ENCODE data around the gene FOXP1. TPM values are rescaled to one million over a fixed set of nuclear protein-coding genes. Genes with fewer than 3 reads are reported as not detected.

Gene FOXP1
- total and polyA plus RNA-seq, 8 donors: 95.1 to 143 (median 123) TPM

DNA sequence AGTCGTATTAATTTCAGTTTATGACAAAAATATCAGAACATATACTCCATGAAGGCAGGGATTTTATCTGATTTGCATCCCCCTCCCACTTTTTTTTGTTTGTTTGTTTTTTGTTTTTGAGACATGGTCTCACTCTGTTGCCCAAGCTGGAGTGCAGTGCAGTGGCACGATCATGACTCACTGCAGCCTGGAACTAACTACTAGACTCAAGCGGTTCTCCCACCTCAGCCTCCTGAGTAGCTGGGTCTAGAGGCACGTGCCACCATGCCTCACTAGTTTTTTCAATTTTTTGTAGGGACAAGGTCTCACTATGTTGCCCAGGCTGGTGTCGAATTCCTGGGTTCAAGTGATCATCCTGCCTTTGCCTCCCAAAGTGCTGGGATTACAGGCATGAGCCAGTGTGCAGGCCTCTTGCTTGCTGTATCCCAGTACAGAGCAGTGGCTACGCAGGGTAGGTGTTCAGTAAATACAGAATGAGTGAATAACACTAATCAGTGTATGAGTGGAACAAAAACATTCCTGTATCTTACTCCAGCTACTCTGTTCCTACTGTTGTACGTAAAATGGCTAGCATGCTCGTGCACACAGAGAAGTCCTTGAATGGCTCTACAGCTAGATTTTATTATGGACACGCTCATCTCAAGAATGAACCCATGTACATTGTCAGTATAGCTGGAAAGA lies 272.4 kb downstream of the FOXP1 start:
- Histone ChIP-seq H3K9me3 (no peaks in the 10 kb centered on the region), H3K36me3 (no peaks in the 10 kb centered on the region), H3K4me1 (peaks cover 0 to 27% of the 10 kb centered on the region in 2 donors), H3K27ac (no peak overlapping the region), H3K4me3 (no peak overlapping the region), H3K27me3 (no peaks in the 10 kb centered on the region)
- TF ChIP-seq CTCF (IDR thresholded peaks at IDR 0.05): no peak
- peak; percentile 4 for ATAC-seq
- intact Hi-C loops (cut with DNase I): loop anchor here in 1 of 2 donors (10.0 kb wide), 1 partner anchor 274 kb away; the partner anchor contains the start of gene FOXP1
- no peak for DNase-seq

- H3K9me3 ChIP-seq: no peaks in the 10 kb centered on the region
- intact Hi-C loops (cut with DNase I): loop anchor here in 1 of 2 donors (10.0 kb wide), 1 partner anchor 274 kb away; the partner anchor contains the start of gene FOXP1
- ATAC-seq (no peak), DNase-seq (peak in 1 of 4 donors; percentile 26)
- H3K36me3 ChIP-seq: no peaks in the 10 kb centered on the region
- H3K27ac ChIP-seq: peak overlapping the region in 1 of 2 donors; percentile 13
- no peak for TF ChIP-seq CTCF (IDR thresholded peaks at IDR 0.05)
- H3K4me3 ChIP-seq: no peak overlapping the region
- no peaks in the 10 kb centered on the region for H3K27me3 ChIP-seq
- H3K4me1 ChIP-seq: peaks cover 0 to 32% of the 10 kb centered on the region in 2 donors
These were observed 273.1 kb downstream of the FOXP1 start for GRCh38 chr3:71310359-71310979.

DNA sequence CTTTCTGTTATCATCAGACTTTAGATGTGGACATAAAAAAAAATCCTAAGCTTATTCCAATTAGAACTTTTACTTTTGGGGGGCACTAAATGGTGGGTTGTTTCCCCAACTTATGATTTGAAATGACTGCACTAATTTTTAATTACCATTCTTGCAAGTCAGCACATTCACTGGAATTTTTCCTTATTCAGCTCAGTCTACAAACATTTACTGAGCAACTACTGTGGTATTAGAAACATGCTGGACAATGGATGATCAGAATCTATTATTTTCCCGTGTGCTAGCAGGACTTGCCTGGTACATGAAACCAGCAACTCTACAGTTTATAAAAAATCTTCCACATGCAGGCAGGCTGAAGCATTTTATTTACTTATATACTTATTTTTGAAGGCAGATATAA lies 273.6 kb downstream of the FOXP1 start:
- intact Hi-C loops (cut with DNase I): loop anchor here in 1 of 2 donors (10.0 kb wide), 1 partner anchor 275 kb away; the partner anchor contains the start of gene FOXP1
- no peak for TF ChIP-seq CTCF (IDR thresholded peaks at IDR 0.05)
- ATAC-seq (no peak), DNase-seq (no peak)
- no peaks in the 10 kb centered on the region for H3K9me3 ChIP-seq
- no peaks in the 10 kb centered on the region for H3K27me3 ChIP-seq
- H3K4me1 ChIP-seq: peaks cover 0 to 36% of the 10 kb centered on the region in 2 donors
- H3K27ac ChIP-seq: no peak overlapping the region
- H3K36me3 ChIP-seq: no peaks in the 10 kb centered on the region
- no peak overlapping the region for H3K4me3 ChIP-seq

DNA sequence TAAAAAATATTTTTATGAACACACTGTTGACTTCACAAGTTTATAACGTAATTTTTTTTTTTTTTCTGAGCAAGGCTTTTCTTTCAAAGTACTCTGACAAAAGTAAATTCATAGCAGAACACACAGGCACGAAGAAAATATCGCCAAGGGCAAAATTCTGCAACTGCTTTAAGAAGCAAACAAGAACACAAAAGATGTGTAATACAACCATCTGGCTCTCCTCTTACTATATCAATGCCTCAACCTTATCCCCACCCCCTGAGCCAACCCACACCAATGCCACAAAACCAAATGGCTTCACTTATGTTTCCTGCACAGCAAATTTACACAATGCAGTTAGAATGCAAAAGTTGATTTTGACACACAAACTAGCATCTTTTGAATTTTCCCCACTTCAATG lies 274.2 kb downstream of the FOXP1 start:
- DNase-seq: no peak
- H3K27me3 ChIP-seq: no peaks in the 10 kb centered on the region
- H3K9me3 ChIP-seq: no peaks in the 10 kb centered on the region
- no peaks in the 10 kb centered on the region for H3K36me3 ChIP-seq
- no peak overlapping the region for H3K4me3 ChIP-seq
- TF ChIP-seq CTCF (IDR thresholded peaks at IDR 0.05): no peak
- ATAC-seq: no peak
- intact Hi-C loops (cut with DNase I): no loop called here
- H3K27ac ChIP-seq: no peak overlapping the region
- peaks cover 0 to 41% of the 10 kb centered on the region in 2 donors for H3K4me1 ChIP-seq

DNA sequence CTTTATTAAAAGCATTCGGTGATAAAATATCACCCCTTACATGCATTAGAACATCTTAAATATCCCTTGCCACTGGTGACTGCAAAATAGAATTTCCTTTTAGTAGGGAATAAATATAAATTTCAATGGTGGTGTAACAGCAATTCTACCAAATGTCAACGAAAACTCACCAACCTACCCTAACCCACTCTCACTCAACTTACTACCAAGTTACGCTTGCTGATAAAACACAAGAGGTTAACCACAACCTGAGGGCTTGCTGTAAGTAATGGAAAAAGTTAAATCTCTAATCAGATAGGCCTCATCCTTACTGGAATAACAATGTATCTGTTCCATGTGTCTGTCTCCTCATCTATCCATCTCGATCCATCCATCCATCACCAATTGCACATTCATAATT lies 274.7 kb downstream of the FOXP1 start:
- no peak overlapping the region for H3K4me3 ChIP-seq
- intact Hi-C loops (cut with DNase I): no loop called here
- no peaks in the 10 kb centered on the region for H3K36me3 ChIP-seq
- no peak overlapping the region for H3K27ac ChIP-seq
- H3K9me3 ChIP-seq: no peaks in the 10 kb centered on the region
- ATAC-seq: no peak
- H3K4me1 ChIP-seq: peaks cover 0 to 46% of the 10 kb centered on the region in 2 donors
- no peak for DNase-seq
- no peak for TF ChIP-seq CTCF (IDR thresholded peaks at IDR 0.05)
- H3K27me3 ChIP-seq: no peaks in the 10 kb centered on the region
